Endothelial cell of umbilical vein (primary cell): ENCODE measurements around the gene KDM4B. TPM values are rescaled to one million over a fixed set of nuclear protein-coding genes. Genes with fewer than 3 reads are reported as not detected.

ENCODE experiments used
- BruUV-seq: library from RNA; stranded (reverse); fragments of 400-500 nt; replicated peaks from 2 replicates; lab custom pipeline; 2021; lab: Mats Ljungman, UMichigan
- CTCF ChIA-PET: fragments of 300-600, 350-600 bp; sonication (Branson Sonifier 250); formaldehyde crosslinking; loops from one replicate; lab custom pipeline; 2021; ENCODE audit warnings: antibody characterized with exemption, inconsistent platforms; lab: Charles Lee
- POLR2A ChIA-PET: fragments of 300-600, 350-600 bp; sonication (Branson Sonifier 250); formaldehyde crosslinking; loops from one replicate; lab custom pipeline; 2021; ENCODE audit warnings: antibody characterized with exemption, inconsistent platforms; lab: Charles Lee
- DNase-seq: peaks from one replicate; pipeline ENCODE4 v3.0.0-alpha.2; 2011; ENCODE audit warnings: low read depth, low spot score
- FAIRE-seq: peaks from 2 replicates; lab custom pipeline; 2011; peaks lifted over from hg19 to GRCh38; lab: Jason Lieb, UNC
- H2AFZ ChIP-seq: 2 replicates; pipeline ENCODE4 v1.6.0; 2012; ENCODE audit warnings: low read depth, low read length, control low read depth, inconsistent platforms
- H3K27ac ChIP-seq: 2 replicates; pipeline ENCODE4 v1.5.1; 2011; ENCODE audit warnings: low read depth, mild to moderate bottlenecking, control low read depth, low read length, moderate library complexity; ENCODE audit not compliant: insufficient read depth
- H3K27me3 ChIP-seq, 2 experiments: 2 replicates each; pipeline versions ENCODE4 v1.6.0 to v1.6.1; 2011; ENCODE audit warnings: low read length in 2 of 2, mixed read lengths in 1 of 2; ENCODE audit not compliant: control insufficient read depth in 2 of 2, insufficient read depth in 2 of 2
- H3K36me3 ChIP-seq, 2 experiments: 2 replicates in 1 of 2; 3 replicates in 1 of 2; pipeline ENCODE4 v1.5.1; 2011; ENCODE audit warnings: low read length in 2 of 2, mild to moderate bottlenecking in 1 of 2, moderate library complexity in 1 of 2; ENCODE audit not compliant: control insufficient read depth in 2 of 2, insufficient read depth in 2 of 2; ENCODE audit errors: extremely low read depth in 1 of 2
- H3K4me1 ChIP-seq: 3 replicates; pipeline ENCODE4 v1.5.1; 2011; ENCODE audit warnings: mild to moderate bottlenecking, low read length; ENCODE audit not compliant: control insufficient read depth, insufficient read depth; ENCODE audit errors: extremely low read depth
- H3K4me2 ChIP-seq: 2 replicates; pipeline ENCODE4 v1.6.1; 2011; ENCODE audit warnings: low read length, control low read depth, mixed read lengths; ENCODE audit not compliant: insufficient read depth
- H3K4me3 ChIP-seq, 3 experiments: fragments of 200-600 bp in 1 of 3; sonication (generic), shearing (Covaris generic) in 1 of 3; replicated peaks in 1 of 3; 2 replicates each; pipeline ENCODE4 v1.5.1; 2011 to 2016; ENCODE audit warnings: control low read depth in 3 of 3, low read length in 3 of 3, mild to moderate bottlenecking in 2 of 3, inconsistent platforms in 1 of 3, low read depth in 1 of 3, moderate library complexity in 1 of 3; ENCODE audit not compliant: insufficient read depth in 1 of 3
- H3K79me2 ChIP-seq: 2 replicates; pipeline ENCODE4 v1.6.0; 2012; ENCODE audit warnings: low read length, inconsistent platforms; ENCODE audit not compliant: control insufficient read depth, insufficient read depth
- H3K9ac ChIP-seq: replicated peaks from 2 replicates; pipeline ENCODE3; 2011; ENCODE audit warnings: low read length, control low read depth; ENCODE audit not compliant: insufficient read depth; ENCODE audit errors: extremely low read depth
- H3K9me1 ChIP-seq: replicated peaks from 3 replicates; pipeline ENCODE4 v1.6.0; 2011; ENCODE audit warnings: mild to moderate bottlenecking, low read length; ENCODE audit not compliant: control insufficient read depth, insufficient read depth; ENCODE audit errors: extremely low read depth
- H3K9me3 ChIP-seq: replicated peaks from 2 replicates; pipeline ENCODE4 v1.5.1; 2012; ENCODE audit warnings: low read length, inconsistent platforms; ENCODE audit not compliant: control insufficient read depth, insufficient read depth
- H4K20me1 ChIP-seq: replicated peaks from 2 replicates; pipeline ENCODE3; 2011; ENCODE audit warnings: mild to moderate bottlenecking, low read length; ENCODE audit not compliant: control insufficient read depth, insufficient read depth; ENCODE audit errors: extremely low read depth
- EZH2 ChIP-seq: IDR thresholded peaks from 2 replicates; pipeline ENCODE4 v1.6.1; 2012; ENCODE audit warnings: borderline replicate concordance, low read depth, mild to moderate bottlenecking, moderate library complexity, low read length, inconsistent platforms; ENCODE audit not compliant: severe bottlenecking
- FOS ChIP-seq: IDR thresholded peaks from 2 replicates; pipeline ENCODE4 v1.6.1; 2011; ENCODE audit warnings: mild to moderate bottlenecking, low read length, moderate library complexity, borderline replicate concordance; ENCODE audit not compliant: insufficient read depth
- GATA2 ChIP-seq: IDR thresholded peaks from 2 replicates; pipeline ENCODE4 v1.7.0; 2011; ENCODE audit warnings: low read depth, mild to moderate bottlenecking, moderate library complexity, mixed read lengths, low read length; ENCODE audit not compliant: insufficient read length, insufficient read depth
- JUN ChIP-seq: IDR thresholded peaks from 2 replicates; pipeline ENCODE4 v1.6.1; 2011; ENCODE audit warnings: borderline replicate concordance, low read depth; ENCODE audit not compliant: insufficient read length, insufficient read depth
- MAX ChIP-seq: IDR thresholded peaks from 2 replicates; pipeline ENCODE4 v1.6.1; 2011; ENCODE audit not compliant: insufficient read depth, insufficient read length
- MYC ChIP-seq: IDR thresholded peaks from one replicate; pipeline ENCODE4 v1.6.1; 2011; ENCODE audit warnings: mild to moderate bottlenecking, low read depth, low read length
- POLR2A ChIP-seq: IDR thresholded peaks from 2 replicates; pipeline ENCODE4 v1.6.1; 2012; ENCODE audit warnings: low read depth, mild to moderate bottlenecking, control low read depth, low read length
- POLR2AphosphoS5 ChIP-seq: IDR thresholded peaks from 2 replicates; pipeline ENCODE4 v1.6.1; 2012; ENCODE audit warnings: low read depth, mild to moderate bottlenecking, control low read depth, low read length, moderate library complexity; ENCODE audit not compliant: insufficient read depth
- dilution Hi-C: fragments of 300-500 bp; cut with MboI; formaldehyde crosslinking; loops from one replicate; pipeline ENCODE4 v1.15.0; 2019; ENCODE audit warnings: low sequenced_read_pairs; ENCODE audit not compliant: extremely low pct_ligation_motif_present
- intact Hi-C: fragments of 100-400 bp; cut with micrococcal nuclease; formaldehyde crosslinking; loops from one replicate; pipeline ENCODE4 v1.10.0; 2022
- polyA plus RNA-seq, 4 experiments: library from polyadenylated mRNA; depleted of rRNA in 3 of 4; stranded (reverse) in 3 of 4; unstranded in 1 of 4; fragments of >200 nt; gene quantifications; 2 replicates each; pipeline versions ENCODE4 v1.2.1 to v1.2.3, GENCODE V29; 2011 to 2012; ENCODE audit warnings: missing spikeins in 1 of 4
- total RNA-seq: library from RNA; stranded (reverse); gene quantifications from 2 replicates; pipeline ENCODE4 v1.2.3, GENCODE V29; 2021
- TF ChIP-seq, protein P1 (sequence below), 2 donors: IDR thresholded peaks; 1 replicate in 1 of 2; 2 replicates in 1 of 2; pipeline ENCODE4 v1.5.1; 2011; ENCODE audit warnings: low read length in 2 of 2, mild to moderate bottlenecking in 2 of 2, moderate library complexity in 2 of 2, control low read depth in 1 of 2, inconsistent platforms in 1 of 2, low read depth in 1 of 2; ENCODE audit not compliant: insufficient read depth in 1 of 2; ENCODE audit errors: extremely low read depth in 1 of 2

KDM4B gene
- total and polyA plus RNA-seq, 2 donors (not counting 3 experiments of a cell fraction or from before 2014, with no cell fraction given), result 12.4 to 37.2 TPM

DNA sequence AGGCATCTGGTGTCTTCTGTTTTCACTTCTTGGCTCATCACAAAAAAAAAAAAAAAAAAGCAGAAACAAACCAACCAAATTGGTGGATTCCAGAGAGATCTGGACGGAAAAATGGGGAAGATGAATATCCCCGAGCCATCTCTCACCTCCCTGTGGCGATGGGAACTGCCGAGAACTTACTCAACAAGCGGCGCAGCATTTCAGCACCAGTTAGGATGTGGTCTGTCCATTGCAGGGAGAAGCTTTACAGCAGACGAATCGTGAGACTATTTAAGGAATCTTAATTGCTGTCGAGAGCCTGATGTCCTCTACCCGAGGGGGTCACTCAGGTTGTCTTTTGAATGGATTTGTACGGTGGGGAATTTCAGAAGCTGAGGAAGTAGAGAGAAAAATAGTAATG is 17.3 kb upstream of the KDM4B start:
- Histone ChIP-seq H2AFZ (no peak overlapping the region), H3K4me2 (no peak overlapping the region), H4K20me1 (no peaks in the 10 kb centered on the region), H3K4me3 (no peak overlapping the region), H3K9ac (no peak overlapping the region), H3K79me2 (no peaks in the 10 kb centered on the region), H3K27ac (no peak overlapping the region), H3K4me1 (no peaks in the 10 kb centered on the region), H3K9me3 (no peaks in the 10 kb centered on the region), H3K9me1 (no peaks in the 10 kb centered on the region), H3K27me3 (no peaks in the 10 kb centered on the region), H3K36me3 (peaks cover 0 to 6% of the 10 kb centered on the region in 2 experiments)
- BruUV-seq, result no TSS peak
- TF ChIP-seq MAX, result no peak
- TF ChIP-seq FOS, result no peak
- TF ChIP-seq POLR2A, result no peak
- TF ChIP-seq, protein P1, sequence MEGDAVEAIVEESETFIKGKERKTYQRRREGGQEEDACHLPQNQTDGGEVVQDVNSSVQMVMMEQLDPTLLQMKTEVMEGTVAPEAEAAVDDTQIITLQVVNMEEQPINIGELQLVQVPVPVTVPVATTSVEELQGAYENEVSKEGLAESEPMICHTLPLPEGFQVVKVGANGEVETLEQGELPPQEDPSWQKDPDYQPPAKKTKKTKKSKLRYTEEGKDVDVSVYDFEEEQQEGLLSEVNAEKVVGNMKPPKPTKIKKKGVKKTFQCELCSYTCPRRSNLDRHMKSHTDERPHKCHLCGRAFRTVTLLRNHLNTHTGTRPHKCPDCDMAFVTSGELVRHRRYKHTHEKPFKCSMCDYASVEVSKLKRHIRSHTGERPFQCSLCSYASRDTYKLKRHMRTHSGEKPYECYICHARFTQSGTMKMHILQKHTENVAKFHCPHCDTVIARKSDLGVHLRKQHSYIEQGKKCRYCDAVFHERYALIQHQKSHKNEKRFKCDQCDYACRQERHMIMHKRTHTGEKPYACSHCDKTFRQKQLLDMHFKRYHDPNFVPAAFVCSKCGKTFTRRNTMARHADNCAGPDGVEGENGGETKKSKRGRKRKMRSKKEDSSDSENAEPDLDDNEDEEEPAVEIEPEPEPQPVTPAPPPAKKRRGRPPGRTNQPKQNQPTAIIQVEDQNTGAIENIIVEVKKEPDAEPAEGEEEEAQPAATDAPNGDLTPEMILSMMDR (IDR thresholded peaks at IDR 0.05; ENCODE audit: extremely low read depth in 1 of 2, insufficient read depth in 1 of 2, low read depth in 1 of 2, low read length in 2 of 2), result no peak
- TF ChIP-seq MYC, result no peak
- no peak for TF ChIP-seq JUN
- no peak for TF ChIP-seq GATA2
- no peak for TF ChIP-seq POLR2AphosphoS5
- no peak for TF ChIP-seq EZH2
- FAIRE-seq (no peak), DNase-seq (no peak)
- intact Hi-C loops (no loop called here), dilution Hi-C loops (no loop called here)
- ChIA-PET CTCF (interaction anchor here (1.4 to 1.8 kb wide), 2 partner anchors 22 to 39 kb away, joined by 4 read pairs; no protein-coding TSS in a partner anchor), POLR2A (no interaction called here)
